Uterus (tissue), 2 donors: ENCODE data around the gene PIPOX.

Experiments used
- CTCF ChIP-seq, 4 experiments: fragments of 200-600 bp in 2 of 4; fragments of 450-650 bp in 2 of 4; sonication (generic) in 2 of 4; IDR thresholded peaks; one replicate each; pipeline ENCODE4 v1.5.1; 2016 to 2019; ENCODE audit warnings: antibody characterized with exemption in 4 of 4, mild to moderate bottlenecking in 2 of 4, moderate library complexity in 1 of 4
- POLR2A ChIP-seq, 2 donors: fragments of 450-650 bp; IDR thresholded peaks; one replicate each; pipeline ENCODE4 v1.6.1; 2016; ENCODE audit warnings: antibody characterized with exemption in 2 of 2, mild to moderate bottlenecking in 1 of 2, moderate library complexity in 1 of 2

GRCh38 chr17:29048440-29049368, 5.8 kb downstream of the PIPOX start:
- no peak for TF ChIP-seq CTCF (IDR thresholded peaks at IDR 0.05)
- no peak for TF ChIP-seq POLR2A (IDR thresholded peaks at IDR 0.05)
